Cardiac fibroblast (primary cell): ENCODE measurements around the gene KCNK7.

ENCODE experiments used
- DNase-seq, 2 donors: peaks; one replicate each; pipeline versions ENCODE4 v3.0.0 to v3.0.0-alpha.2; 2010; ENCODE audit warnings: low read depth in 2 of 2
- H3K4me3 ChIP-seq, 2 donors: replicated peaks in 1 of 2; 1 replicate in 1 of 2; 2 replicates in 1 of 2; pipeline ENCODE4 v1.5.1; 2011; ENCODE audit warnings: low read depth in 2 of 2, low read length in 2 of 2, mild to moderate bottlenecking in 2 of 2, moderate library complexity in 1 of 2
- CTCF ChIP-seq: IDR thresholded peaks from one replicate; pipeline ENCODE4 v1.5.1; 2011; ENCODE audit warnings: low read depth, mild to moderate bottlenecking, low read length, inconsistent platforms

Gene KCNK7

GRCh38 chr11:65573391-65574079 lies 22.1 kb downstream of the KCNK7 start:
- no peak for DNase-seq
- TF ChIP-seq CTCF, result no peak
- H3K4me3 ChIP-seq, result peak overlapping the region; percentile 66 to 67

GRCh38 chr11:65572356-65573051 lies 23.1 kb downstream of the KCNK7 start, which contains the start of gene FAM89B:
TSS of gene FAM89B (plus strand) at chr11:65572538. CDS start at chr11:65572670, 132 bp downstream.
- peak; percentile 83 to 87 for DNase-seq
- peak within 1 kb of the TSS; percentile 98 to 99 for H3K4me3 ChIP-seq
- no peak for TF ChIP-seq CTCF

GRCh38 chr11:65571940-65572339 lies 23.7 kb downstream of the KCNK7 start:
- H3K4me3 ChIP-seq, result peak overlapping the region; percentile 66 to 67
- peak; percentile 54 to 56 for DNase-seq
- peak; percentile 40 for TF ChIP-seq CTCF

DNA sequence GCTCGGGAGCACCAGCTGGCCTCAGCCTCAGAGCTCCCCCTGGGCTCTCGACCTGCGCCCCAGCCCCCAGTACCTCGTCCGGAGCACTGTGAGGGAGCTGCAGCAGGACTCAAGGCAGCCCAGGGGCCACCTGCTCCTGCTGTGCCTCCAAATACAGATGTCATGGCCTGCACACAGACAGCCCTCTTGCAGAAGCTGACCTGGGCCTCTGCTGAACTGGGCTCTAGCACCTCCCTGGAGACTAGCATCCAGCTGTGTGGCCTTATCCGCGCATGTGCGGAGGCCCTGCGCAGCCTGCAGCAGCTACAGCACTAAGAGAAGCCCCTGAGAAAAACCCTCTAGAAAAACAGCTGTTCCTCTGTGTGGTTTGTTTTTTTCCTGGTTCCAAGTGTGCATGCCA lies 24.2 kb downstream of the KCNK7 start:
- H3K4me3 ChIP-seq, result peak overlapping the region; percentile 98 to 99
- no peak for TF ChIP-seq CTCF
- no peak for DNase-seq

GRCh38 chr11:65569973-65570918 lies 25.4 kb downstream of the KCNK7 start, which contains the start of gene ZNRD2:
TSS of gene ZNRD2 (plus strand) at chr11:65570477. CDS start at chr11:65570492, 15 bp downstream.
- peak within 1 kb of the TSS; percentile 98 to 99 for H3K4me3 ChIP-seq
- TF ChIP-seq CTCF, result peak; percentile 47
- DNase-seq, result peak; percentile 99
